Stomach (tissue), 9 donors: ENCODE results near the gene ZNF506. TPM values are rescaled to one million over a fixed set of nuclear protein-coding genes. Genes with fewer than 3 reads are reported as not detected.
A peak's percentile ranks its signal among the peaks of the same experiment; 100 is the strongest.
"Not testable (repeated sequence)": the region's sequence is repeated elsewhere in the genome, so short reads cannot be mapped to it uniquely, and the experiment has no call there.

Experiments used
- DNase-seq, 2 donors: peaks; one replicate each; pipeline versions ENCODE4 v3.0.0 to v3.0.0-alpha.2; 2013 to 2019
- H3K27ac ChIP-seq, 5 donors: fragments of 200-600 bp in 4 of 5; sonication (generic) in 4 of 5; one replicate each; pipeline ENCODE4 v1.5.1; 2013 to 2019; ENCODE audit warnings: mild to moderate bottlenecking in 1 of 5, moderate library complexity in 1 of 5
- H3K27me3 ChIP-seq, 3 donors: fragments of 200-600 bp; sonication (generic); one replicate each; pipeline ENCODE4 v1.5.1; 2017 to 2019; ENCODE audit warnings: mixed run types in 1 of 3
- H3K36me3 ChIP-seq, 4 donors: fragments of 200-600 bp; sonication (generic); 1 replicate in 3 of 4; 2 replicates in 1 of 4; pipeline ENCODE4 v1.5.1; 2016 to 2019
- H3K4me1 ChIP-seq, 4 donors: fragments of 200-600 bp; sonication (generic); one replicate each; pipeline ENCODE4 v1.5.1; 2016 to 2019
- H3K4me3 ChIP-seq, 4 donors: fragments of 200-600 bp; sonication (generic) in 3 of 4; one replicate each; pipeline ENCODE4 v1.5.1; 2016 to 2019; ENCODE audit warnings: mild to moderate bottlenecking in 1 of 4
- H3K9me3 ChIP-seq, 4 donors: fragments of 200-600 bp; sonication (generic); one replicate each; pipeline ENCODE4 v1.5.1; 2016 to 2019
- EP300 ChIP-seq: sonication (generic); formaldehyde crosslinking; IDR thresholded peaks from one replicate; pipeline ENCODE4 v1.6.1; 2017; ENCODE audit warnings: antibody characterized with exemption
- POLR2A ChIP-seq, 4 donors: fragments of 450-650 bp; IDR thresholded peaks; one replicate each; pipeline ENCODE4 v1.6.1; 2016; ENCODE audit warnings: antibody characterized with exemption in 4 of 4, control low read depth in 2 of 4, mild to moderate bottlenecking in 1 of 4, moderate library complexity in 1 of 4
- POLR2AphosphoS5 ChIP-seq, 3 donors: sonication (generic); formaldehyde crosslinking; IDR thresholded peaks; one replicate each; pipeline ENCODE4 v1.6.1; 2016; ENCODE audit warnings: antibody characterized with exemption in 3 of 3
- WGBS, 5 donors: extraction: QIAGEN DNeasy Blood & Tissue Kit in 3 of 5; methylation state at CpG; one replicate each; pipeline versions ENCODE4 v1.1.5 to v1.1.7; 2013 to 2018; 5-methylcytosine and 5-hydroxymethylcytosine counted together
- intact Hi-C: fragments of 100-400 bp; cut with DNase I; formaldehyde crosslinking; loops from one replicate; pipeline ENCODE4 v1.15.1; 2023; ENCODE audit warnings: low total_unique reads
- polyA plus RNA-seq, 3 donors: library from polyadenylated mRNA; stranded (reverse); fragments of 200-250 nt; gene quantifications; one replicate each; pipeline ENCODE4 v1.2.3, GENCODE V29; 2013
- total RNA-seq, 5 donors: library from RNA; depleted of rRNA; stranded (reverse); fragments of >200 nt; gene quantifications; one replicate each; pipeline versions ENCODE4 v1.1.0 to v1.2.3, GENCODE V29; 2014 to 2016
- TF ChIP-seq, protein P1 (sequence below), 7 experiments: fragments of 450-650 bp in 4 of 7; fragments of 200-600 bp in 3 of 7; sonication (generic) in 3 of 7; IDR thresholded peaks; one replicate each; pipeline ENCODE4 v1.5.1; 2016 to 2019; ENCODE audit warnings: antibody characterized with exemption in 7 of 7, control low read depth in 2 of 7, mild to moderate bottlenecking in 1 of 7
- donor health status: healthy with polysubstance abuse.
- donor health status: Bipolar disorder and iron deficiency.
- donor health status: healthy.

The ZNF506 gene
- total and polyA plus RNA-seq, 8 donors: 3.4 to 93.7 (median 25.1) TPM

DNA sequence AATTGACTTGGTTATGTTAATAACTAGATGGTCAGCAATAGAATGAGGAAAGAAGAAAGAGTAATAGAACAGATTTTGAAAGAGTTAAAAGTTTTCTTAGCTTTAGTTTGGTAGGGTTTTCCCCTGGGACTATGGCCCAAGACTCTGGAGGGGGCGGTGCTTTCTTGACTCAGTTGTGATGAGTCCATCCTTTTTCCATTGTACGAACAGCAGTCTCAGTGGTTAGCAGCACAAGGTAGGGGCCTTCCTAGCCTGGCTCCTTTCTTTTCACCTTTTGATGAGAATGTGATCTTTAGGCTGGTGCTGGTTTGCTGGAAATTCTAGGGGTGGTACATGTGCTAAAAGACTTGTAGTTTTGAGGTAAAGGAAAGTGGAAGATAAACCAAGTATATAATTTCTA, 38.8 kb downstream of the ZNF506 start:
- TF ChIP-seq EP300 (no peak), POLR2A (IDR thresholded peaks at IDR 0.05) (no peak), POLR2AphosphoS5 (IDR thresholded peaks at IDR 0.05) (no peak)
- TF ChIP-seq, protein P1, sequence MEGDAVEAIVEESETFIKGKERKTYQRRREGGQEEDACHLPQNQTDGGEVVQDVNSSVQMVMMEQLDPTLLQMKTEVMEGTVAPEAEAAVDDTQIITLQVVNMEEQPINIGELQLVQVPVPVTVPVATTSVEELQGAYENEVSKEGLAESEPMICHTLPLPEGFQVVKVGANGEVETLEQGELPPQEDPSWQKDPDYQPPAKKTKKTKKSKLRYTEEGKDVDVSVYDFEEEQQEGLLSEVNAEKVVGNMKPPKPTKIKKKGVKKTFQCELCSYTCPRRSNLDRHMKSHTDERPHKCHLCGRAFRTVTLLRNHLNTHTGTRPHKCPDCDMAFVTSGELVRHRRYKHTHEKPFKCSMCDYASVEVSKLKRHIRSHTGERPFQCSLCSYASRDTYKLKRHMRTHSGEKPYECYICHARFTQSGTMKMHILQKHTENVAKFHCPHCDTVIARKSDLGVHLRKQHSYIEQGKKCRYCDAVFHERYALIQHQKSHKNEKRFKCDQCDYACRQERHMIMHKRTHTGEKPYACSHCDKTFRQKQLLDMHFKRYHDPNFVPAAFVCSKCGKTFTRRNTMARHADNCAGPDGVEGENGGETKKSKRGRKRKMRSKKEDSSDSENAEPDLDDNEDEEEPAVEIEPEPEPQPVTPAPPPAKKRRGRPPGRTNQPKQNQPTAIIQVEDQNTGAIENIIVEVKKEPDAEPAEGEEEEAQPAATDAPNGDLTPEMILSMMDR (IDR thresholded peaks at IDR 0.05): no peak
- Histone ChIP-seq H3K9me3 (peaks cover 0 to 26% (median 4%) of the 10 kb centered on the region in 4 donors), H3K27ac (no peak overlapping the region), H3K4me1 (peaks cover 4 to 19% (median 11%) of the 10 kb centered on the region in 4 donors), H3K36me3 (peaks cover 0 to 28% (median 26%) of the 10 kb centered on the region in 4 donors), H3K27me3 (no peaks in the 10 kb centered on the region), H3K4me3 (no peak overlapping the region)
- intact Hi-C loops: no loop called here
- 79 to 95% (median 88%) methylated on average over 2 of the region's 2 CpGs for WGBS, 5 donors
- DNase-seq: no peak

GRCh38 chr19:19781791-19782190, 39.8 kb downstream of the ZNF506 start:
- peaks cover 0 to 19% (median 17%) of the 10 kb centered on the region in 4 donors for H3K36me3 ChIP-seq
- H3K4me3 ChIP-seq, DNase-seq, H3K27ac ChIP-seq, intact Hi-C loops, H3K27me3 ChIP-seq: not testable (repeated sequence)
- H3K9me3 ChIP-seq: peaks cover 0 to 21% (median 2%) of the 10 kb centered on the region in 4 donors
- peaks cover 10 to 29% (median 20%) of the 10 kb centered on the region in 4 donors for H3K4me1 ChIP-seq
- WGBS, 5 donors: 80 to 86% (median 83%) methylated on average over 6 of the region's 6 CpGs

DNA sequence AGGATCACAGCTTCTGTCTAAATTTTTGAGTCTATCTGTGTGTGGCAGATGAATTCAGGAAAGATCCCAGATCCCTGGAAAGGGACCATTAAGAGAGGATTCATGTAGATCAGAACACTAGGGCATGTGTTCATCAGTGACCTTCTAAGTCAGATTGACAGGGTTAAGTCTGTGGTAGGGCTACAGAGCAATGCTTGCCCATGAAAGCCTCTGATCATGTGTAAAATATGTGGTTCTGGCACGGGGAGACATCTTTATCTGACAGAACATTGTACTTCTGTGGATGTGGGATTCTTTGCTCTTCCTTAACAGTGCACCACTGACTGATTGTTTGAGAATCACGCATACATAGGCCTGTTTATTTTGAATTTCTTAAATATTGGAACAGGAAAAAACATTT, 42.9 kb downstream of the ZNF506 start:
- intact Hi-C loops: no loop called here
- H3K4me3 ChIP-seq: no peak overlapping the region

GRCh38 chr19:19777692-19778091, 43.9 kb downstream of the ZNF506 start:
- TF ChIP-seq POLR2AphosphoS5 (IDR thresholded peaks at IDR 0.05): no peak
- TF ChIP-seq, protein P1 (IDR thresholded peaks at IDR 0.05): no peak
- no peak for TF ChIP-seq POLR2A (IDR thresholded peaks at IDR 0.05)
- no peak for TF ChIP-seq EP300

More for the DNA sequence above, 42.9 kb downstream of the ZNF506 start:
- no peak for DNase-seq
- Histone ChIP-seq H3K9me3 (peaks cover 0 to 7% (median 0%) of the 10 kb centered on the region in 4 donors), H3K27ac (no peak overlapping the region), H3K36me3 (peaks cover 0 to 6% (median 0%) of the 10 kb centered on the region in 4 donors), H3K4me1 (peaks cover 10 to 41% (median 29%) of the 10 kb centered on the region in 4 donors), H3K27me3 (no peaks in the 10 kb centered on the region)
- 78 to 86% (median 82%) methylated on average over 2 of the region's 2 CpGs for WGBS, 5 donors
- no peak for TF ChIP-seq EP300
- no peak for TF ChIP-seq POLR2A (IDR thresholded peaks at IDR 0.05)
- no peak for TF ChIP-seq POLR2AphosphoS5 (IDR thresholded peaks at IDR 0.05)
- TF ChIP-seq, protein P1 (IDR thresholded peaks at IDR 0.05): no peak

More at GRCh38 chr19:19777692-19778091, 43.9 kb downstream of the ZNF506 start:
- Histone ChIP-seq H3K4me3 (peak overlapping the region in 2 of 4 donors; percentile 57 to 72), H3K27me3 (no peaks in the 10 kb centered on the region), H3K4me1 (peaks cover 10 to 41% (median 29%) of the 10 kb centered on the region in 4 donors), H3K9me3 (peaks cover 0 to 7% (median 0%) of the 10 kb centered on the region in 4 donors), H3K36me3 (peaks cover 0 to 6% (median 0%) of the 10 kb centered on the region in 4 donors), H3K27ac (no peak overlapping the region)
- intact Hi-C loops: no loop called here
- 68 to 88% (median 85%) methylated on average over 5 of the region's 5 CpGs for WGBS, 5 donors
- no peak for DNase-seq
